HL-60 (cell line): ENCODE measurements around the gene SETD3.

Experiments used
- GABPA ChIP-seq: IDR thresholded peaks from 2 replicates; pipeline ENCODE4 v1.6.1; 2012; ENCODE audit warnings: low read depth
- POLR2AphosphoS5 ChIP-seq: IDR thresholded peaks from 2 replicates; pipeline ENCODE4 v1.6.1; 2012; ENCODE audit warnings: low read depth
- SPI1 ChIP-seq: IDR thresholded peaks from 2 replicates; pipeline ENCODE4 v1.6.1; 2012; ENCODE audit warnings: low read depth, mild to moderate bottlenecking, borderline replicate concordance
- TF ChIP-seq, protein P1 (sequence below): IDR thresholded peaks from one replicate; pipeline ENCODE4 v1.5.1; 2011; ENCODE audit warnings: low read length, control low read depth, inconsistent platforms; ENCODE audit not compliant: insufficient read depth
- TF ChIP-seq, protein P2 (sequence below): IDR thresholded peaks from 2 replicates; pipeline ENCODE4 v1.6.1; 2012; ENCODE audit warnings: low read depth; ENCODE audit not compliant: insufficient replicate concordance

DNA sequence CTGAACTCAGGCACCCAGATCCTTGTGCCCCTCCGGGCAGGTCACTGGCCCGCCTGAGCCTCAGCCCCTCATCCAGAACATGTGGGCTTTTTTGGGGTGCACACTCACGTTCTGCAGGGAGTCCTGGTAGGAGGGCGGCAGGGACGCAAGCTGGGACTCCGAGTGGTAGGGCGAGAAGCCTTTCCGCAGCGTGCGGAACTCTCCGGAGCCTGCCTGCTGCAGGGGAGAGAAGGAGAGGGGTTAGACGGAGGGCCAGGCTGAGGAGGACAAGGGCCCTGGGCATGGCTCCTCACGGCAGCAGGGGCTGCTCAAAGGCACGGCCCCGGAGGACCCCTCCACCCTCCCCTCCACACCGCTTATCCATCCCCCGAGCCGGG lies 41.4 kb upstream of the SETD3 start:
- TF ChIP-seq, protein P1, sequence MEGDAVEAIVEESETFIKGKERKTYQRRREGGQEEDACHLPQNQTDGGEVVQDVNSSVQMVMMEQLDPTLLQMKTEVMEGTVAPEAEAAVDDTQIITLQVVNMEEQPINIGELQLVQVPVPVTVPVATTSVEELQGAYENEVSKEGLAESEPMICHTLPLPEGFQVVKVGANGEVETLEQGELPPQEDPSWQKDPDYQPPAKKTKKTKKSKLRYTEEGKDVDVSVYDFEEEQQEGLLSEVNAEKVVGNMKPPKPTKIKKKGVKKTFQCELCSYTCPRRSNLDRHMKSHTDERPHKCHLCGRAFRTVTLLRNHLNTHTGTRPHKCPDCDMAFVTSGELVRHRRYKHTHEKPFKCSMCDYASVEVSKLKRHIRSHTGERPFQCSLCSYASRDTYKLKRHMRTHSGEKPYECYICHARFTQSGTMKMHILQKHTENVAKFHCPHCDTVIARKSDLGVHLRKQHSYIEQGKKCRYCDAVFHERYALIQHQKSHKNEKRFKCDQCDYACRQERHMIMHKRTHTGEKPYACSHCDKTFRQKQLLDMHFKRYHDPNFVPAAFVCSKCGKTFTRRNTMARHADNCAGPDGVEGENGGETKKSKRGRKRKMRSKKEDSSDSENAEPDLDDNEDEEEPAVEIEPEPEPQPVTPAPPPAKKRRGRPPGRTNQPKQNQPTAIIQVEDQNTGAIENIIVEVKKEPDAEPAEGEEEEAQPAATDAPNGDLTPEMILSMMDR = no peak
- TF ChIP-seq, protein P2, sequence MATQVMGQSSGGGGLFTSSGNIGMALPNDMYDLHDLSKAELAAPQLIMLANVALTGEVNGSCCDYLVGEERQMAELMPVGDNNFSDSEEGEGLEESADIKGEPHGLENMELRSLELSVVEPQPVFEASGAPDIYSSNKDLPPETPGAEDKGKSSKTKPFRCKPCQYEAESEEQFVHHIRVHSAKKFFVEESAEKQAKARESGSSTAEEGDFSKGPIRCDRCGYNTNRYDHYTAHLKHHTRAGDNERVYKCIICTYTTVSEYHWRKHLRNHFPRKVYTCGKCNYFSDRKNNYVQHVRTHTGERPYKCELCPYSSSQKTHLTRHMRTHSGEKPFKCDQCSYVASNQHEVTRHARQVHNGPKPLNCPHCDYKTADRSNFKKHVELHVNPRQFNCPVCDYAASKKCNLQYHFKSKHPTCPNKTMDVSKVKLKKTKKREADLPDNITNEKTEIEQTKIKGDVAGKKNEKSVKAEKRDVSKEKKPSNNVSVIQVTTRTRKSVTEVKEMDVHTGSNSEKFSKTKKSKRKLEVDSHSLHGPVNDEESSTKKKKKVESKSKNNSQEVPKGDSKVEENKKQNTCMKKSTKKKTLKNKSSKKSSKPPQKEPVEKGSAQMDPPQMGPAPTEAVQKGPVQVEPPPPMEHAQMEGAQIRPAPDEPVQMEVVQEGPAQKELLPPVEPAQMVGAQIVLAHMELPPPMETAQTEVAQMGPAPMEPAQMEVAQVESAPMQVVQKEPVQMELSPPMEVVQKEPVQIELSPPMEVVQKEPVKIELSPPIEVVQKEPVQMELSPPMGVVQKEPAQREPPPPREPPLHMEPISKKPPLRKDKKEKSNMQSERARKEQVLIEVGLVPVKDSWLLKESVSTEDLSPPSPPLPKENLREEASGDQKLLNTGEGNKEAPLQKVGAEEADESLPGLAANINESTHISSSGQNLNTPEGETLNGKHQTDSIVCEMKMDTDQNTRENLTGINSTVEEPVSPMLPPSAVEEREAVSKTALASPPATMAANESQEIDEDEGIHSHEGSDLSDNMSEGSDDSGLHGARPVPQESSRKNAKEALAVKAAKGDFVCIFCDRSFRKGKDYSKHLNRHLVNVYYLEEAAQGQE = no peak
- no peak for TF ChIP-seq GABPA
- no peak for TF ChIP-seq POLR2AphosphoS5
- TF ChIP-seq SPI1 = no peak
